Left renal pelvis (tissue), 4 donors: ENCODE results near the gene MYO1B. TPM values are rescaled to one million over a fixed set of nuclear protein-coding genes. Genes with fewer than 3 reads are reported as not detected.
A peak's percentile ranks its signal among the peaks of the same experiment; 100 is the strongest.

Experiments
- DNase-seq, 4 donors: peaks; one replicate each; pipeline ENCODE4 v3.0.0-alpha.2; 2013; ENCODE audit warnings: low read depth in 4 of 4, low spot score in 3 of 4
- polyA plus RNA-seq, 4 donors: library from polyadenylated mRNA; unstranded; fragments of 120-200 nt; gene quantifications; one replicate each; pipeline ENCODE4 v1.2.1, GENCODE V29; 2013; ENCODE audit not compliant: insufficient read length in 4 of 4

MYO1B gene
- 100 to 1,000 TPM in 2 of 4 donors, 10 to 100 TPM in 2; 65.5 to 137 (median 105) TPM for polyA plus RNA-seq

- peak; percentile 35 to 69 (median 62) for DNase-seq
These were observed at the start of gene MYO1B for GRCh38 chr2:191245046-191245868. Gene MYO1B (plus strand): TSS chr2:191245404. CDS start chr2:191276896, 31,492 bp downstream.

- DNase-seq: no peak
These were observed 48.1 kb upstream of the MYO1B start for GRCh38 chr2:191197096-191197495.

GRCh38 chr2:191198271-191198670 is 46.9 kb upstream of the MYO1B start:
- no peak for DNase-seq

- DNase-seq: no peak
These were observed 45.2 kb upstream of the MYO1B start for GRCh38 chr2:191199929-191200512.

- DNase-seq: no peak
These were observed 44.3 kb upstream of the MYO1B start for GRCh38 chr2:191200910-191201309.

- no peak for DNase-seq
These were observed 42.9 kb upstream of the MYO1B start for GRCh38 chr2:191202209-191202721.

GRCh38 chr2:191202881-191203397 is 42.3 kb upstream of the MYO1B start:
- DNase-seq: no peak

GRCh38 chr2:191204433-191204832 is 40.8 kb upstream of the MYO1B start:
- no peak for DNase-seq

GRCh38 chr2:191206613-191207471 is 38.4 kb upstream of the MYO1B start:
- no peak for DNase-seq

GRCh38 chr2:191209340-191209739 is 35.9 kb upstream of the MYO1B start:
- no peak for DNase-seq

- DNase-seq: no peak
These were observed 33.1 kb upstream of the MYO1B start for GRCh38 chr2:191212119-191212518.

GRCh38 chr2:191213333-191213732 is 31.9 kb upstream of the MYO1B start:
- no peak for DNase-seq

GRCh38 chr2:191215230-191215629 is 30.0 kb upstream of the MYO1B start:
- DNase-seq: no peak

GRCh38 chr2:191215666-191216065 is 29.5 kb upstream of the MYO1B start:
- no peak for DNase-seq

GRCh38 chr2:191217580-191217979 is 27.6 kb upstream of the MYO1B start:
- no peak for DNase-seq

- DNase-seq: peak; percentile 35 to 48 (median 39)
These were observed 26.8 kb upstream of the MYO1B start for GRCh38 chr2:191218292-191218898.

- no peak for DNase-seq
These were observed 24.5 kb upstream of the MYO1B start for GRCh38 chr2:191220671-191221070.

- DNase-seq: no peak
These were observed 23.5 kb upstream of the MYO1B start for GRCh38 chr2:191221666-191222065.

- DNase-seq: no peak
These were observed 22.7 kb upstream of the MYO1B start for GRCh38 chr2:191222507-191222906.

GRCh38 chr2:191222952-191223351 is 22.3 kb upstream of the MYO1B start:
- DNase-seq: no peak
